ENCODE data around the gene MCHR1. TPM values are rescaled to one million over a fixed set of nuclear protein-coding genes. Genes with fewer than 3 reads are reported as not detected.
"Not testable (repeated sequence)": the region's sequence is repeated elsewhere in the genome, so short reads cannot be mapped to it uniquely, and the experiment has no call there.

Gene MCHR1
- total and polyA plus RNA-seq, 3 experiments from 2014 or later = not detected

- H3K9me3 Mint-ChIP-seq; H3K27ac Mint-ChIP-seq; H3K4me3 ChIP-seq (ENCODE audit: low read length); H3K27me3 ChIP-seq (ENCODE audit: insufficient read depth, low read length, poor library complexity, severe bottlenecking); H3K36me3 Mint-ChIP-seq; DNase-seq; H3K9me3 ChIP-seq (ENCODE audit: low read length); H3K4me1 ChIP-seq (ENCODE audit: insufficient read depth, low read length); H3K4me3 Mint-ChIP-seq; H3K36me3 ChIP-seq (ENCODE audit: insufficient read depth, low read length); H3K27ac ChIP-seq (ENCODE audit: low read depth, low read length); POLR2A ChIA-PET: not testable (repeated sequence)
- peaks cover 7 to 16% (median 10%) of the 10 kb centered on the region in 3 donors for H3K4me1 Mint-ChIP-seq
- peaks cover 4 to 14% of the 10 kb centered on the region in 2 donors for H3K27me3 Mint-ChIP-seq
- CTCF ChIA-PET = interaction anchor here (1.8 to 3.7 kb wide), 3 partner anchors 34 to 193 kb away, joined by 4 to 17 read pairs (median 4); no protein-coding TSS in a partner anchor
Measured at GRCh38 chr22:40717657-40718056, 38.4 kb downstream of the MCHR1 start.

GRCh38 chr22:40718250-40719204 lies 39.2 kb downstream of the MCHR1 start:
- H3K27ac Mint-ChIP-seq = peak overlapping the region in 2 of 8 donors; percentile 35 to 86
- Histone ChIP-seq H3K4me3 (ENCODE audit: low read length) (no peak overlapping the region), H3K4me1 (ENCODE audit: insufficient read depth, low read length) (no peaks in the 10 kb centered on the region), H3K27me3 (ENCODE audit: insufficient read depth, low read length, poor library complexity, severe bottlenecking) (no peaks in the 10 kb centered on the region), H3K9me3 (ENCODE audit: low read length) (no peaks in the 10 kb centered on the region), H3K36me3 (ENCODE audit: insufficient read depth, low read length) (no peaks in the 10 kb centered on the region), H3K27ac (ENCODE audit: low read depth, low read length) (no peak overlapping the region)
- H3K9me3 Mint-ChIP-seq = no peaks in the 10 kb centered on the region
- ChIA-PET POLR2A (no interaction called here), CTCF (interaction anchor here (1.8 to 2.0 kb wide), 3 partner anchors 9 to 194 kb away, joined by 4 read pairs; no protein-coding TSS in a partner anchor)
- H3K4me3 Mint-ChIP-seq = no peak overlapping the region
- H3K4me1 Mint-ChIP-seq = peaks cover 7 to 16% (median 10%) of the 10 kb centered on the region in 3 donors
- peaks cover 4 to 14% of the 10 kb centered on the region in 2 donors for H3K27me3 Mint-ChIP-seq
- peaks cover 0 to 2% (median 0%) of the 10 kb centered on the region in 3 donors for H3K36me3 Mint-ChIP-seq
- DNase-seq = no peak

- no peak overlapping the region for H3K4me3 Mint-ChIP-seq
- H3K27ac Mint-ChIP-seq = peak overlapping the region in 1 of 8 donors; percentile 78
- Histone ChIP-seq H3K36me3 (ENCODE audit: insufficient read depth, low read length) (no peaks in the 10 kb centered on the region), H3K27me3 (ENCODE audit: insufficient read depth, low read length, poor library complexity, severe bottlenecking) (no peaks in the 10 kb centered on the region), H3K4me3 (ENCODE audit: low read length) (no peak overlapping the region), H3K4me1 (ENCODE audit: insufficient read depth, low read length) (no peaks in the 10 kb centered on the region), H3K27ac (ENCODE audit: low read depth, low read length) (no peak overlapping the region), H3K9me3 (ENCODE audit: low read length) (no peaks in the 10 kb centered on the region)
- no peaks in the 10 kb centered on the region for H3K9me3 Mint-ChIP-seq
- DNase-seq = no peak
- peaks cover 6 to 14% (median 8%) of the 10 kb centered on the region in 3 donors for H3K4me1 Mint-ChIP-seq
- peaks cover 0 to 3% (median 0%) of the 10 kb centered on the region in 3 donors for H3K36me3 Mint-ChIP-seq
- CTCF ChIA-PET = interaction anchor here (2.0 kb wide), 1 partner anchor 10 kb away, joined by 4 read pairs; no protein-coding TSS in a partner anchor
- peaks cover 4 to 12% of the 10 kb centered on the region in 2 donors for H3K27me3 Mint-ChIP-seq
- POLR2A ChIA-PET = no interaction called here
Measured at GRCh38 chr22:40719599-40719998, 40.3 kb downstream of the MCHR1 start.

GRCh38 chr22:40720156-40720537 lies 40.9 kb downstream of the MCHR1 start:
- DNase-seq; H3K9me3 Mint-ChIP-seq; POLR2A ChIA-PET; H3K36me3 Mint-ChIP-seq; H3K9me3 ChIP-seq (ENCODE audit: low read length); H3K27me3 ChIP-seq (ENCODE audit: insufficient read depth, low read length, poor library complexity, severe bottlenecking); H3K27ac ChIP-seq (ENCODE audit: low read depth, low read length); H3K4me3 ChIP-seq (ENCODE audit: low read length); H3K27me3 Mint-ChIP-seq; H3K4me1 ChIP-seq (ENCODE audit: insufficient read depth, low read length); H3K36me3 ChIP-seq (ENCODE audit: insufficient read depth, low read length); H3K4me3 Mint-ChIP-seq: not testable (repeated sequence)
- H3K4me1 Mint-ChIP-seq = peaks cover 4 to 10% (median 5%) of the 10 kb centered on the region in 3 donors
- peak overlapping the region in 1 of 8 donors; percentile 78 for H3K27ac Mint-ChIP-seq
- CTCF ChIA-PET = interaction anchor here (2.0 kb wide), 1 partner anchor 10 kb away, joined by 4 read pairs; no protein-coding TSS in a partner anchor

DNA sequence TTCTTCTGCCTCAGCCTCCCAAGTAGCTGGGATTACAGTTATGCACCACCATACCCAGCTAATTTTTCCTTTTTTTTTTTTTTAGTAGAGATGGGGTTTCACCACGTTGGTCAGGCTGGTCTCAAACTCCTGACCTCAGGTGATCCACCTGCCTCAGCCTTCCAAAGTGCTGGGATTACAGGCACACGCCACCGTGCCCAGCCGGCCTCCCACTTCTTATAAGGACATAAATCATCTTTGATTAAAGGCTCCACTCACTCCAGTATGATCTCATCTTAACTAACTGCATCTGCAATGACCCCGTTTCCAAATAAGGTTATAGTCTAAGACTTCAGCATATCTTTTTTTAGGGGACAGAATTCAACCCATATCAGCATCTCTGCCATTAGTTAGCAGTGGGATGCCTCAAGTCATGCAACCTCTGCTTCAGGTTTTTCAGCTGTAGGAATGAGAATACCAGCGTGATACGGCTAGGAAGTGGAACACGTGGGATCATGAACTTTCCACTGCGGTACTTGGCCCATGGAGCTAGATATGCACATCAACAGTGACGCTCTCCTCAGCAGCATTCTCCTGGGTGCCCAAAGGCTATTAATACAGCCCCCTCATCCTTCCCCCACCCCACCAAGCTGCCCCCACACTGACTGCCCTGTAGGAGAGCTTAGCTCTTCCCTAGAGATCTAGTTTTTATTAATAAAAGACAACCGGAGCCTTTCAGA lies 41.4 kb downstream of the MCHR1 start:
- Mint-ChIP-seq H3K27me3 (peaks cover 0 to 8% of the 10 kb centered on the region in 2 donors), H3K36me3 (peaks cover 0 to 3% (median 0%) of the 10 kb centered on the region in 3 donors), H3K9me3 (peaks cover 0 to 3% (median 0%) of the 10 kb centered on the region in 5 donors), H3K4me3 (peak overlapping the region in 1 of 7 donors; percentile 69), H3K27ac (peak overlapping the region in 1 of 8 donors; percentile 56), H3K4me1 (peaks cover 4 to 10% (median 5%) of the 10 kb centered on the region in 3 donors)
- ChIA-PET CTCF (interaction anchor here (2.0 kb wide), 1 partner anchor 11 kb away, joined by 4 read pairs; no protein-coding TSS in a partner anchor), POLR2A (no interaction called here)
- Histone ChIP-seq H3K36me3 (ENCODE audit: insufficient read depth, low read length) (no peaks in the 10 kb centered on the region), H3K9me3 (ENCODE audit: low read length) (no peaks in the 10 kb centered on the region), H3K4me1 (ENCODE audit: insufficient read depth, low read length) (no peaks in the 10 kb centered on the region), H3K4me3 (ENCODE audit: low read length) (no peak overlapping the region), H3K27me3 (ENCODE audit: insufficient read depth, low read length, poor library complexity, severe bottlenecking) (no peaks in the 10 kb centered on the region), H3K27ac (ENCODE audit: low read depth, low read length) (no peak overlapping the region)
- no peak for DNase-seq

GRCh38 chr22:40721266-40721665 lies 42.0 kb downstream of the MCHR1 start:
- no peak overlapping the region for H3K27ac ChIP-seq (ENCODE audit: low read depth, low read length)
- CTCF ChIA-PET = no interaction called here
- H3K27me3 ChIP-seq (ENCODE audit: insufficient read depth, low read length, poor library complexity, severe bottlenecking) = no peaks in the 10 kb centered on the region
- peak overlapping the region in 1 of 8 donors; percentile 56 for H3K27ac Mint-ChIP-seq
- peaks cover 0 to 8% of the 10 kb centered on the region in 2 donors for H3K27me3 Mint-ChIP-seq
- peaks cover 3% of the 10 kb centered on the region for H3K4me1 ChIP-seq (ENCODE audit: insufficient read depth, low read length)
- peaks cover 0 to 3% (median 0%) of the 10 kb centered on the region in 3 donors for H3K36me3 Mint-ChIP-seq
- no peaks in the 10 kb centered on the region for H3K9me3 ChIP-seq (ENCODE audit: low read length)
- peaks cover 0 to 3% (median 0%) of the 10 kb centered on the region in 5 donors for H3K9me3 Mint-ChIP-seq
- no peaks in the 10 kb centered on the region for H3K36me3 ChIP-seq (ENCODE audit: insufficient read depth, low read length)
- no peak for DNase-seq
- POLR2A ChIA-PET = no interaction called here
- H3K4me3 ChIP-seq (ENCODE audit: low read length) = no peak overlapping the region
- H3K4me3 Mint-ChIP-seq = no peak overlapping the region
- peaks cover 4 to 10% (median 5%) of the 10 kb centered on the region in 3 donors for H3K4me1 Mint-ChIP-seq

- Mint-ChIP-seq H3K9me3 (peaks cover 0 to 3% (median 0%) of the 10 kb centered on the region in 5 donors), H3K4me1 (peaks cover 12 to 27% (median 24%) of the 10 kb centered on the region in 3 donors), H3K36me3 (peaks cover 0 to 3% (median 0%) of the 10 kb centered on the region in 3 donors), H3K27me3 (peaks cover 0 to 8% of the 10 kb centered on the region in 2 donors), H3K27ac (no peak overlapping the region), H3K4me3 (no peak overlapping the region)
- no peak overlapping the region for H3K27ac ChIP-seq (ENCODE audit: low read depth, low read length)
- H3K9me3 ChIP-seq (ENCODE audit: low read length) = no peaks in the 10 kb centered on the region
- peaks cover 22% of the 10 kb centered on the region for H3K4me1 ChIP-seq (ENCODE audit: insufficient read depth, low read length)
- no peaks in the 10 kb centered on the region for H3K27me3 ChIP-seq (ENCODE audit: insufficient read depth, low read length, poor library complexity, severe bottlenecking)
- no peak overlapping the region for H3K4me3 ChIP-seq (ENCODE audit: low read length)
- H3K36me3 ChIP-seq (ENCODE audit: insufficient read depth, low read length) = no peaks in the 10 kb centered on the region
- ChIA-PET POLR2A (no interaction called here), CTCF (no interaction called here)
- DNase-seq = no peak
Measured at GRCh38 chr22:40723396-40723933, 44.2 kb downstream of the MCHR1 start.

All from CD8-positive, alpha-beta memory T cell (primary cell).